ENCODE data around the gene CCBE1.

DNA sequence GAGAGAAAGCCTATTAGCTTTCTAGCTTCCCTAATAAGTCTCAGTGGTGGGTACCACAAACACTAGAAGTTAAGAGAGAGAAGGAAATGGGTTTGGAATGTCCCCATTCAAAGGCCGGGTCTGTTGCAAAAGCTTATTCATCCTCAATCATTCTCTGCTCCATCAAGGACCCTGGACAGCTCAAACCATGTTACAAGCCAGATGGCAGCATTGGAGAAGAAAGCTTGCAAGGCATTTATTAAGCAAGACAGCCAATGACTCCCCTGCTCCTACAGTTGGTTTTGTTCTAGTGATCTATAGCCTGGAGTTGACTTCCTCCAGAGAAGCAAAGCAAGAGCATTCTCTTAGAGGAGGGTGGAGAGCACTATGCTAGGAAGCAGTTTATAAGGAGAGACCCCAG lies 251.2 kb downstream of the CCBE1 start:
- TF ChIP-seq, protein P1, sequence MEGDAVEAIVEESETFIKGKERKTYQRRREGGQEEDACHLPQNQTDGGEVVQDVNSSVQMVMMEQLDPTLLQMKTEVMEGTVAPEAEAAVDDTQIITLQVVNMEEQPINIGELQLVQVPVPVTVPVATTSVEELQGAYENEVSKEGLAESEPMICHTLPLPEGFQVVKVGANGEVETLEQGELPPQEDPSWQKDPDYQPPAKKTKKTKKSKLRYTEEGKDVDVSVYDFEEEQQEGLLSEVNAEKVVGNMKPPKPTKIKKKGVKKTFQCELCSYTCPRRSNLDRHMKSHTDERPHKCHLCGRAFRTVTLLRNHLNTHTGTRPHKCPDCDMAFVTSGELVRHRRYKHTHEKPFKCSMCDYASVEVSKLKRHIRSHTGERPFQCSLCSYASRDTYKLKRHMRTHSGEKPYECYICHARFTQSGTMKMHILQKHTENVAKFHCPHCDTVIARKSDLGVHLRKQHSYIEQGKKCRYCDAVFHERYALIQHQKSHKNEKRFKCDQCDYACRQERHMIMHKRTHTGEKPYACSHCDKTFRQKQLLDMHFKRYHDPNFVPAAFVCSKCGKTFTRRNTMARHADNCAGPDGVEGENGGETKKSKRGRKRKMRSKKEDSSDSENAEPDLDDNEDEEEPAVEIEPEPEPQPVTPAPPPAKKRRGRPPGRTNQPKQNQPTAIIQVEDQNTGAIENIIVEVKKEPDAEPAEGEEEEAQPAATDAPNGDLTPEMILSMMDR (IDR thresholded peaks at IDR 0.05): no peak
- no peak for TF ChIP-seq ZFX (IDR thresholded peaks at IDR 0.05; ENCODE audit: borderline replicate concordance)
